GM12873 (cell line): ENCODE results near the gene CTH.

Experiments
- TF ChIP-seq, protein P1 (sequence below): IDR thresholded peaks from 2 replicates; pipeline ENCODE4 v1.5.1; 2012; ENCODE audit warnings: low read depth, mild to moderate bottlenecking, moderate library complexity, low read length, control low read depth; ENCODE audit not compliant: insufficient read depth; ENCODE audit errors: missing control alignments

The CTH gene

GRCh38 chr1:70455291-70455690, 44.2 kb downstream of the CTH start:
- TF ChIP-seq, protein P1, sequence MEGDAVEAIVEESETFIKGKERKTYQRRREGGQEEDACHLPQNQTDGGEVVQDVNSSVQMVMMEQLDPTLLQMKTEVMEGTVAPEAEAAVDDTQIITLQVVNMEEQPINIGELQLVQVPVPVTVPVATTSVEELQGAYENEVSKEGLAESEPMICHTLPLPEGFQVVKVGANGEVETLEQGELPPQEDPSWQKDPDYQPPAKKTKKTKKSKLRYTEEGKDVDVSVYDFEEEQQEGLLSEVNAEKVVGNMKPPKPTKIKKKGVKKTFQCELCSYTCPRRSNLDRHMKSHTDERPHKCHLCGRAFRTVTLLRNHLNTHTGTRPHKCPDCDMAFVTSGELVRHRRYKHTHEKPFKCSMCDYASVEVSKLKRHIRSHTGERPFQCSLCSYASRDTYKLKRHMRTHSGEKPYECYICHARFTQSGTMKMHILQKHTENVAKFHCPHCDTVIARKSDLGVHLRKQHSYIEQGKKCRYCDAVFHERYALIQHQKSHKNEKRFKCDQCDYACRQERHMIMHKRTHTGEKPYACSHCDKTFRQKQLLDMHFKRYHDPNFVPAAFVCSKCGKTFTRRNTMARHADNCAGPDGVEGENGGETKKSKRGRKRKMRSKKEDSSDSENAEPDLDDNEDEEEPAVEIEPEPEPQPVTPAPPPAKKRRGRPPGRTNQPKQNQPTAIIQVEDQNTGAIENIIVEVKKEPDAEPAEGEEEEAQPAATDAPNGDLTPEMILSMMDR, result no peak

DNA sequence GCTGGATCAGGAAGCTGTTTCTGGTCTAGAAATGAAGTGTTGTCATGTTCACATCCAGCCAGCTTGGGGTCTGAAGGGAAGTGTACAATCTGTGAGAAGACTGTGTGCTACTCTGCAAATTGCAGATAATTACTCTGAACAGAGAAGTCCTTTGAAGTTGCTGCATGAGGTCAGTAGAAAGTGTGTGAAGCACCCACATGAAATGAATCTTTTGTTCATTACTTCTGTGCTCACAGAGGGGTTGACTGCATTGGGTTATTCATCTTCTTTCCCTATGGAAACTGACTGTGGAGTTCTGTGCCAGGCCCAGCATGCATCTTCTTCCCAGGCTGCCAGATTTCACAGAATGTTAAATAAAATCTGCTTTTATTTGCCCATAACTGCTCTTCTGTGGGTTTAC, 47.1 kb downstream of the CTH start:
- TF ChIP-seq, protein P1, result no peak

DNA sequence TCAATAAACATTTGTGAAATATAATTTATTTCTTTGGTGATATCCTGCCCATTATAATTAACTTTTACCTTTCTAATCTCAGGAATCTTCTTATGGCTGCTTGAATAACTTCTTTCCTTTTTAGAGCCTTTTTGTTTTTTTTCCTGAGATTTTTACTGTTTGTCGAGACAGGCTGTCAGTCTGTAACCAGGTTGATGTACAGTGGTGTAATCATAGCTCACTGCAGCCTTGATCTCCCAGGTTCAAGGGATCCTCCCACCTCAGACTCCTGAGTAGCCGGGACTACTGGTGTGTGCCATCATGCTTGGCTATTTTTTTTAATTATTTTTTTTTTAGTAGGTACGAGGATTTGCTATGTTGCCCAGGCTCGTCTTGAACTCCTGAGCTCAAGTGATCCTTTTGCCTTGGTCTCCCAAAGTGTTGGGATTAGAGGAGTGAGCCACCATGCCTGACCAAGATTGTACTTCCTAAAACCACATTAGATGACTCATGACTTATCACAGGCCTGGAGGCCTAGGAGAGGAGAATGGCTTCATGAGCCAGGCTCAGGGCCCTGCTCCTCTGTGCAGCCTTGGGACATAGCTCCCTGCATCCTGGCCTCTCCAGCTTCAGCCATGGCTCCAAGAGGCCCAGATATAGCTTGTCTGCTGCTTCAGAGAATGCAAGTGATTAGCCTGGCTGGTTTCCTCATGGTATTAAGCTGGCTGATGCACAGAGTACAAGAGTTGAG, 48.6 kb downstream of the CTH start:
- TF ChIP-seq, protein P1, result no peak

- TF ChIP-seq, protein P1, result no peak
Observed at GRCh38 chr1:70462611-70463010, 51.5 kb downstream of the CTH start.

GRCh38 chr1:70465911-70466310, 54.8 kb downstream of the CTH start:
- TF ChIP-seq, protein P1, result no peak

DNA sequence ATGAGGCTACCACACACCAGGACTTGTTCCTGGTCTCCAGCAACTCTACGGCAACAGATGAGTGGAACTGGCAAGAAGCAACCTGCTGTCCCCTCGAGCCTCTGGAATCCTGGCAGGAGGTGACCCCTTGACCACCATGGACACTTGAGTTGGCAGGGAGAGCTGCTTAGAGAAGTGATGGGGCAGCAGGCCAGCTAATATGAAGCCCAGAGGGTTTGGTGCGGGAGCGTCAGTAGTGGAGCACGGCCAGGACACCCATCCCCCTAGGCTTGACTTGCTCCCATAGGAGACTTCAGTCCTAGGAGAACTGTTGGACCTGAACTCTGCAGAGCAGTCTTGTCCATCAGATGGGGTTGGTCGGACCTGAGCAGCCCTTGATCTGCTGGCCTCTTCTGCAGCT, 56.5 kb downstream of the CTH start:
- TF ChIP-seq, protein P1, result no peak

DNA sequence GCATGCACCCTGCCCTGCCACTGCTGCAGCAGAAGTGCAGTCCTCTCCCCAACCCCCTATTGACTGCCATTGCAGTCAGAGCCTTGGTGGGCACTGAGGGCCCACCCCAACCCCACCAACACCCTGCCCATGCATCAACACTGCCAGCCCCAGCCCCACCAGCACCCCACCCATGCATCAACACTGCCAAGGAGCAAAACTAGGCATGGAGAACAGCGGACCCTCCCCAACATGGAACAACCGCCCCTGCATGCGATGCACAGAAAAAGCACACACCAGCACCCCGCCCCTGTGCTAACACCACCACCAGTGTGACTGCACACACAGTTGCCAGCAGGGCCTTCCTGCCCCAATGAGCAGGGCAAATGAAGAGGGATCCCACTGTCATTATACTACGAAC, 57.1 kb downstream of the CTH start:
- TF ChIP-seq, protein P1, result no peak
